ENCODE measurements around the gene ASXL3. TPM values are rescaled to one million over a fixed set of nuclear protein-coding genes. Genes with fewer than 3 reads are reported as not detected.

ASXL3 gene
- total RNA-seq, 1 experiment from 2014 or later: 1.2 TPM

DNA sequence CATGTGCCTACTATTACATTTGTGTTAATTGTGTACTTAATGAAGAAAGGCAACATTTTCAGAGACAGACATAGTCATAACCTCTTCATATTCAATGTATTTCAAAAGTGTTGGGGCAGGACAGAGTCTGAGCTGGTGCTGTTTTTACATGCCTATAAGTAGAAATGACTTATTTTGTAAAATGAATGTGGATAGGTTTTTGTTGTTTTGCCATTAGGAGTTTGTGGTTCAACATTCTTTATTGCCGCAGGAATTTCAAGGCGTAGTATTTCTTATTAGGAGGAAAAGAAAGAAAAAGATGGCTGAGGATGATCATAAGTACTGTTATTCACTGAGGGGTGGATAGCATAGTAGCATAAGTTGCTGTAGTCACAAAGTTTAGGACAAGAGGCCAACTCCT is 21.2 kb upstream of the ASXL3 start:
- Histone ChIP-seq H3K36me3 (ENCODE audit: control insufficient read depth, insufficient read depth, low read length) (no peaks in the 10 kb centered on the region), H3K4me1 (no peaks in the 10 kb centered on the region), H3K4me3 (ENCODE audit: low read depth, low read length) (no peak overlapping the region), H3K9me3 (no peaks in the 10 kb centered on the region), H3K27me3 (replicated peaks; ENCODE audit: control insufficient read depth, insufficient read depth, low read length) (no peaks in the 10 kb centered on the region)
- no peaks in the 10 kb centered on the region for H3K4me1 Mint-ChIP-seq (ENCODE audit: low read depth, unreplicated experiment)
- H3K4me3 Mint-ChIP-seq (ENCODE audit: unreplicated experiment): no peak overlapping the region
- no TSS peak for BruUV-seq (replicated peaks)
- no peaks in the 10 kb centered on the region for H3K27me3 Mint-ChIP-seq (ENCODE audit: insufficient read depth, unreplicated experiment)
- intact Hi-C loops (cut with micrococcal nuclease; ENCODE audit: unreplicated experiment): no loop called here
- POLR2A ChIA-PET: no interaction called here
- H3K27ac Mint-ChIP-seq (ENCODE audit: unreplicated experiment): no peak overlapping the region
- DNase-seq: no peak
- no peaks in the 10 kb centered on the region for H3K9me3 Mint-ChIP-seq (ENCODE audit: unreplicated experiment)
- TF ChIP-seq, protein P1, sequence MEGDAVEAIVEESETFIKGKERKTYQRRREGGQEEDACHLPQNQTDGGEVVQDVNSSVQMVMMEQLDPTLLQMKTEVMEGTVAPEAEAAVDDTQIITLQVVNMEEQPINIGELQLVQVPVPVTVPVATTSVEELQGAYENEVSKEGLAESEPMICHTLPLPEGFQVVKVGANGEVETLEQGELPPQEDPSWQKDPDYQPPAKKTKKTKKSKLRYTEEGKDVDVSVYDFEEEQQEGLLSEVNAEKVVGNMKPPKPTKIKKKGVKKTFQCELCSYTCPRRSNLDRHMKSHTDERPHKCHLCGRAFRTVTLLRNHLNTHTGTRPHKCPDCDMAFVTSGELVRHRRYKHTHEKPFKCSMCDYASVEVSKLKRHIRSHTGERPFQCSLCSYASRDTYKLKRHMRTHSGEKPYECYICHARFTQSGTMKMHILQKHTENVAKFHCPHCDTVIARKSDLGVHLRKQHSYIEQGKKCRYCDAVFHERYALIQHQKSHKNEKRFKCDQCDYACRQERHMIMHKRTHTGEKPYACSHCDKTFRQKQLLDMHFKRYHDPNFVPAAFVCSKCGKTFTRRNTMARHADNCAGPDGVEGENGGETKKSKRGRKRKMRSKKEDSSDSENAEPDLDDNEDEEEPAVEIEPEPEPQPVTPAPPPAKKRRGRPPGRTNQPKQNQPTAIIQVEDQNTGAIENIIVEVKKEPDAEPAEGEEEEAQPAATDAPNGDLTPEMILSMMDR (IDR thresholded peaks at IDR 0.05; ENCODE audit: insufficient read depth in 1 of 2, low read depth in 1 of 2, low read length in 1 of 2, severe bottlenecking in 1 of 2, unreplicated experiment in 1 of 2): no peak
- H3K36me3 Mint-ChIP-seq (ENCODE audit: insufficient read depth, unreplicated experiment): no peaks in the 10 kb centered on the region
- CTCF ChIA-PET: no interaction called here

DNA sequence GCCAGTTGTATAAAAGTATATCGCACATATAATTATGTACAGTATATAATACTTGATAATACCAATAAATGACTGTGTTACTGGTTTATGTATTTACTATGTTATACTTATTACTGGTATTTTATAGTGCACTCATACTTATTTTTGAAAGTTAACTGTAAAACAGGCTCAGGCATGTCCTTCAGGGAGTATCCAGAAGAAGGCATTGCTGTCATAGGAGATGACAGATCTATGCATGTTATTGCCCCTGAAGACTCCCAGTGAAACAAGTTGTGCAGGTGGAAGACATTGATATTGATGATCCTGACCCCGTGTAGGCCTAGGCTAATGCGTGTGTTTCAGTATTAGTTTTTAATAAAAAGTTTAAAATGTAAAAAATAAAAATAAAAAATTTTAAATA is 20.3 kb upstream of the ASXL3 start:
- no peak overlapping the region for H3K27ac Mint-ChIP-seq (ENCODE audit: unreplicated experiment)
- no peak overlapping the region for H3K4me3 ChIP-seq (ENCODE audit: low read depth, low read length)
- DNase-seq: no peak
- H3K4me1 ChIP-seq: no peaks in the 10 kb centered on the region
- no peaks in the 10 kb centered on the region for H3K27me3 ChIP-seq (replicated peaks; ENCODE audit: control insufficient read depth, insufficient read depth, low read length)
- ChIA-PET CTCF (no interaction called here), POLR2A (no interaction called here)
- no peaks in the 10 kb centered on the region for H3K9me3 ChIP-seq
- no peaks in the 10 kb centered on the region for H3K4me1 Mint-ChIP-seq (ENCODE audit: low read depth, unreplicated experiment)
- intact Hi-C loops (cut with micrococcal nuclease; ENCODE audit: unreplicated experiment): no loop called here
- no peak overlapping the region for H3K4me3 Mint-ChIP-seq (ENCODE audit: unreplicated experiment)
- no peaks in the 10 kb centered on the region for H3K9me3 Mint-ChIP-seq (ENCODE audit: unreplicated experiment)
- H3K36me3 Mint-ChIP-seq (ENCODE audit: insufficient read depth, unreplicated experiment): no peaks in the 10 kb centered on the region
- no peaks in the 10 kb centered on the region for H3K27me3 Mint-ChIP-seq (ENCODE audit: insufficient read depth, unreplicated experiment)
- no TSS peak for BruUV-seq (replicated peaks)
- no peaks in the 10 kb centered on the region for H3K36me3 ChIP-seq (ENCODE audit: control insufficient read depth, insufficient read depth, low read length)
- TF ChIP-seq, protein P1 (IDR thresholded peaks at IDR 0.05; ENCODE audit: insufficient read depth in 1 of 2, low read depth in 1 of 2, low read length in 1 of 2, severe bottlenecking in 1 of 2, unreplicated experiment in 1 of 2): no peak

DNA sequence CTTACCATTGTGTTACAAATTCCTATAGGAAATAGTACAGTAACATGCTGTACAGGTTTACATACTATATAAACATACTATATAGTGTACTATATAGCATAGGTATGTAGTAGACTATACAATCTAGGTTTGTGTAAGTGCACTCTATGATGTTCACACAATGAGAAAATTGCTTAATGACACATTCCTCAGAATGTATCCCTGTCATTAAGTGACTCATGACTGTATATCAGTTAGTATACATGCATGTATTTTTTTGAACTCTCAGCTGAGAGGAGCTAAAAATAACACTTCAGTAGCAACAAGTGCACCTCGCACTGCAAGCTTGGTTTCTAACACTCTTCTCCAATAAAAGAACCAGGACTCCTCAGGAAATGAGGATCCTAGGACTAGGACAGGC is 19.5 kb upstream of the ASXL3 start:
- H3K4me3 Mint-ChIP-seq (ENCODE audit: unreplicated experiment): no peak overlapping the region
- no peak overlapping the region for H3K27ac Mint-ChIP-seq (ENCODE audit: unreplicated experiment)

More for the DNA sequence above, 19.5 kb upstream of the ASXL3 start:
- Mint-ChIP-seq H3K27me3 (ENCODE audit: insufficient read depth, unreplicated experiment) (no peaks in the 10 kb centered on the region), H3K9me3 (ENCODE audit: unreplicated experiment) (no peaks in the 10 kb centered on the region), H3K36me3 (ENCODE audit: insufficient read depth, unreplicated experiment) (no peaks in the 10 kb centered on the region), H3K4me1 (ENCODE audit: low read depth, unreplicated experiment) (no peaks in the 10 kb centered on the region)
- H3K36me3 ChIP-seq (ENCODE audit: control insufficient read depth, insufficient read depth, low read length): no peaks in the 10 kb centered on the region
- H3K4me1 ChIP-seq: no peaks in the 10 kb centered on the region
- ChIA-PET POLR2A (no interaction called here), CTCF (no interaction called here)
- TF ChIP-seq, protein P1 (IDR thresholded peaks at IDR 0.05; ENCODE audit: insufficient read depth in 1 of 2, low read depth in 1 of 2, low read length in 1 of 2, severe bottlenecking in 1 of 2, unreplicated experiment in 1 of 2): no peak
- H3K9me3 ChIP-seq: no peaks in the 10 kb centered on the region
- H3K4me3 ChIP-seq (ENCODE audit: low read depth, low read length): no peak overlapping the region
- no TSS peak for BruUV-seq (replicated peaks)
- no peaks in the 10 kb centered on the region for H3K27me3 ChIP-seq (replicated peaks; ENCODE audit: control insufficient read depth, insufficient read depth, low read length)
- no peak for DNase-seq
- intact Hi-C loops (cut with micrococcal nuclease; ENCODE audit: unreplicated experiment): no loop called here

All from Caco-2 (cell line).